Thyroid gland (tissue), 4 donors: ENCODE data around the gene TLL1. TPM values are rescaled to one million over a fixed set of nuclear protein-coding genes. Genes with fewer than 3 reads are reported as not detected.

ENCODE experiments used
- DNase-seq, 2 donors: peaks; one replicate each; pipeline ENCODE4 v3.0.0-alpha.2; 2019
- H3K27ac ChIP-seq, 3 donors: fragments of 200-600 bp; sonication (generic); 1 replicate in 2 of 3; 2 replicates in 1 of 3; pipeline ENCODE4 v1.5.1; 2016 to 2019; ENCODE audit warnings: mild to moderate bottlenecking in 1 of 3, moderate library complexity in 1 of 3
- H3K27me3 ChIP-seq: fragments of 200-600 bp; sonication (generic); one replicate; pipeline ENCODE4 v1.5.1; 2019
- H3K36me3 ChIP-seq, 2 donors: fragments of 200-600 bp; sonication (generic); one replicate each; pipeline ENCODE4 v1.5.1; 2016 to 2019
- H3K4me1 ChIP-seq, 2 donors: fragments of 200-600 bp; sonication (generic); one replicate each; pipeline ENCODE4 v1.5.1; 2017 to 2019
- H3K4me3 ChIP-seq, 3 donors: fragments of 200-600 bp; sonication (generic); replicated peaks in 1 of 3; 1 replicate in 2 of 3; 2 replicates in 1 of 3; pipeline ENCODE4 v1.5.1; 2016; ENCODE audit warnings: mild to moderate bottlenecking in 1 of 3
- H3K9me3 ChIP-seq: fragments of 200-600 bp; sonication (generic); one replicate; pipeline ENCODE4 v1.5.1; 2017
- CTCF ChIP-seq, 6 experiments: fragments of 200-600 bp in 3 of 6; fragments of 450-650 bp in 3 of 6; sonication (generic) in 3 of 6; IDR thresholded peaks; one replicate each; pipeline ENCODE4 v1.5.1; 2016 to 2019; ENCODE audit warnings: antibody characterized with exemption in 6 of 6, mild to moderate bottlenecking in 2 of 6, inconsistent platforms in 1 of 6, moderate library complexity in 1 of 6
- POLR2A ChIP-seq, 2 donors: fragments of 450-650 bp; IDR thresholded peaks; one replicate each; pipeline ENCODE4 v1.6.1; 2017; ENCODE audit warnings: antibody characterized with exemption in 2 of 2, mild to moderate bottlenecking in 2 of 2, moderate library complexity in 1 of 2
- WGBS, 2 donors: methylation state at CpG; one replicate each; pipeline ENCODE4 v1.1.5; 2017; 5-methylcytosine and 5-hydroxymethylcytosine counted together
- intact Hi-C: fragments of 100-400 bp; cut with DNase I; formaldehyde crosslinking; loops from one replicate; pipeline ENCODE4 v1.15.1; 2023
- total RNA-seq, 4 donors: library from RNA; depleted of rRNA; stranded (reverse); fragments of >200 nt; gene quantifications; one replicate each; pipeline ENCODE4 v1.2.3, GENCODE V29; 2016

TLL1 gene
- total RNA-seq, 4 donors from 2014 or later: 6.0 to 10.3 (median 7.8) TPM

DNA sequence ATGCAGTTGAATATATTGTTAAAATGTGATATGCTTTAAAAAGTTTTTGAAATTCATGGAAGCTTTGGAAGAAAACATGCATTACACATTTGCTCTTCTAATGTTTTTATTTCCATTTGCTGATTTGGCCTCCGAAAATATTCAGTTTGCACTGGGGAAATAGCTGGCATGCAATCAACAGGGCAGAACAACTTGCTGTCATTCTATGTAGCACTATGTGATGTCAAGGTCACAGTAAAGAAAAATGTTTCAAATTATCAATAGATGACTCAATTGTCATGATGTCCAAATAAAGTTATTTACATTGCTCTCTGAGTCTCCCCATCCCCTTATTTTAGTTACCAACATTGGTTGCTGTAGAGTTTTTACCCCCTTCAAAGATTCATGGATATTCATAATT lies 119.2 kb downstream of the TLL1 start:
- H3K4me3 ChIP-seq: no peak overlapping the region

GRCh38 chr4:165994701-165995100 lies 121.7 kb downstream of the TLL1 start:
- TF ChIP-seq CTCF (IDR thresholded peaks at IDR 0.05): no peak
- TF ChIP-seq POLR2A (IDR thresholded peaks at IDR 0.05): no peak
- WGBS, 2 donors: 72 to 87% methylated on average over 1 of the region's 1 CpG
- Histone ChIP-seq H3K36me3 (no peaks in the 10 kb centered on the region), H3K27me3 (no peaks in the 10 kb centered on the region), H3K4me1 (no peaks in the 10 kb centered on the region), H3K4me3 (no peak overlapping the region), H3K9me3 (no peaks in the 10 kb centered on the region), H3K27ac (no peak overlapping the region)
- intact Hi-C loops: no loop called here
- no peak for DNase-seq

More for the DNA sequence above, 119.2 kb downstream of the TLL1 start:
- TF ChIP-seq CTCF (IDR thresholded peaks at IDR 0.05) (no peak), POLR2A (IDR thresholded peaks at IDR 0.05) (no peak)
- no peaks in the 10 kb centered on the region for H3K9me3 ChIP-seq
- no peaks in the 10 kb centered on the region for H3K36me3 ChIP-seq
- WGBS, 2 donors: 56 to 62% methylated on average over 1 of the region's 1 CpG
- no peaks in the 10 kb centered on the region for H3K27me3 ChIP-seq
- no peak for DNase-seq
- no peak overlapping the region for H3K27ac ChIP-seq
- no peaks in the 10 kb centered on the region for H3K4me1 ChIP-seq
- intact Hi-C loops: no loop called here

GRCh38 chr4:166003811-166004210 lies 130.8 kb downstream of the TLL1 start:
- 86 to 93% methylated on average over 2 of the region's 2 CpGs for WGBS, 2 donors
- no peaks in the 10 kb centered on the region for H3K27me3 ChIP-seq
- DNase-seq: no peak
- no peaks in the 10 kb centered on the region for H3K9me3 ChIP-seq
- no peak overlapping the region for H3K27ac ChIP-seq
- intact Hi-C loops: no loop called here
- H3K36me3 ChIP-seq: no peaks in the 10 kb centered on the region
- H3K4me3 ChIP-seq: no peak overlapping the region
- TF ChIP-seq CTCF (IDR thresholded peaks at IDR 0.05) (no peak), POLR2A (IDR thresholded peaks at IDR 0.05) (no peak)
- H3K4me1 ChIP-seq: no peaks in the 10 kb centered on the region

DNA sequence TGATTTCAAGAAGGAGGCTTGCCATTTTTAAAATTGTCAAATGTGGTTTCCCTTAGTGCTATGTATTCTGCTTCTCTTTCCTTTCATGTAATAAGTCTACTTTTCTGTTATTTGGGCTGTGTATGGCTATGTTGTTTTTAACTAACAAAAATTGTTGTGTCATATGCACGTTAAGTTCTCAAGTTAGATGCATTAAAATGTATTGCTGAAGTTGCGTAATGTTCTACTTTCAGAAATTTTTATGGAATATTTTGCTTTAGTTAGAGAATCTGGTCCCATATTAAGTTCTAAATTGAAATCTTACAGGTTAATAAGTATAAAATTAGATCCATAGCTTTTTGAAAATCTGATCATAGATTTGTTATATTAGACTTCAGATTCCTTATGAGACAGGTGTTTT lies 133.2 kb downstream of the TLL1 start:
- WGBS, 2 donors: 92 to 96% methylated on average over 2 of the region's 2 CpGs
- DNase-seq: no peak
- H3K27ac ChIP-seq: no peak overlapping the region
- H3K27me3 ChIP-seq: no peaks in the 10 kb centered on the region
- H3K4me1 ChIP-seq: no peaks in the 10 kb centered on the region
- intact Hi-C loops: no loop called here
- H3K4me3 ChIP-seq: no peak overlapping the region
- no peaks in the 10 kb centered on the region for H3K36me3 ChIP-seq
- no peaks in the 10 kb centered on the region for H3K9me3 ChIP-seq
- TF ChIP-seq POLR2A (IDR thresholded peaks at IDR 0.05): no peak
- TF ChIP-seq CTCF (IDR thresholded peaks at IDR 0.05): no peak

DNA sequence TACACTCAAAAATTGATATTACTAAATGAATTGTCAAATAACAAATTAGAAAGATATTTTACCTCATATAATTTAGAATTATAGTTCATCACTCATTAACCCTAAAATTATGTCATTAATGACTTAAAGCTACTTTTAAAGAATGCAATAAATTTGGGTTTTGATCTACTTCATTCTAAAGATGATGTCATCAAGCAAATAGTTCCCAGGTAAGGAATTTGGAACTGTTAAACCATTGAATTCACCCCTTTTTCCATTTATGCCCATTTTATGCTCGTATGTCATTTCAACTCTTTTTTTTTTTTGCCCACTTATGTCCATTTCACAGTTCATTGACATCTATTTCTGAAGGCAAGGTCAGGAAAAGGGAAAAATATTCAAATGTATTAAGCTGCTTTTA lies 135.5 kb downstream of the TLL1 start:
- H3K27me3 ChIP-seq: no peaks in the 10 kb centered on the region
- TF ChIP-seq POLR2A (IDR thresholded peaks at IDR 0.05) (no peak), CTCF (IDR thresholded peaks at IDR 0.05) (no peak)
- intact Hi-C loops: no loop called here
- no peaks in the 10 kb centered on the region for H3K9me3 ChIP-seq
- no peaks in the 10 kb centered on the region for H3K36me3 ChIP-seq
- H3K27ac ChIP-seq: no peak overlapping the region
- DNase-seq: no peak
- 76 to 79% methylated on average over 1 of the region's 1 CpG for WGBS, 2 donors
- H3K4me3 ChIP-seq: no peak overlapping the region
- H3K4me1 ChIP-seq: no peaks in the 10 kb centered on the region
